DND-41 (cell line): ENCODE measurements around the gene SRCIN1.

ENCODE experiments used
- ATAC-seq: fragments of 200-7000 bp; cut with Tn5 transposase; 3 replicates; pipeline ENCODE4 v1.9.1; 2021; ENCODE audit warnings: low read depth; ENCODE audit not compliant: insufficient read depth
- DNase-seq: peaks from one replicate; pipeline ENCODE4 v3.0.0-alpha.2; 2020
- H2AFZ ChIP-seq: 2 replicates; pipeline ENCODE4 v1.6.0; 2012; ENCODE audit warnings: low read depth, low read length
- H3K27ac ChIP-seq: 2 replicates; pipeline ENCODE4 v1.5.1; 2012; ENCODE audit warnings: low read length, inconsistent platforms
- H3K27me3 ChIP-seq: fragments of 200-600 bp; sonication (generic); 2 replicates; pipeline ENCODE4 v1.6.0; 2012; ENCODE audit warnings: low read length, mild to moderate bottlenecking, inconsistent platforms; ENCODE audit not compliant: insufficient read depth, poor library complexity
- H3K36me3 ChIP-seq: 2 replicates; pipeline ENCODE4 v1.5.1; 2012; ENCODE audit warnings: low read length, inconsistent platforms; ENCODE audit not compliant: insufficient read depth
- H3K4me1 ChIP-seq: 2 replicates; pipeline ENCODE4 v1.5.1; 2012; ENCODE audit warnings: mild to moderate bottlenecking, low read length; ENCODE audit not compliant: insufficient read depth
- H3K4me2 ChIP-seq: 2 replicates; pipeline ENCODE4 v1.6.0; 2012; ENCODE audit warnings: mild to moderate bottlenecking, moderate library complexity, low read length, inconsistent platforms; ENCODE audit not compliant: insufficient read depth
- H3K4me3 ChIP-seq, 2 experiments: fragments of 200-600 bp in 1 of 2; shearing (Covaris generic) in 1 of 2; 2 replicates each; pipeline ENCODE4 v1.5.1; 2012 to 2016; ENCODE audit warnings: inconsistent platforms in 2 of 2, low read length in 2 of 2, mild to moderate bottlenecking in 2 of 2, low read depth in 1 of 2, moderate library complexity in 1 of 2
- H3K79me2 ChIP-seq: 2 replicates; pipeline ENCODE4 v1.6.0; 2012; ENCODE audit warnings: low read length, inconsistent platforms; ENCODE audit not compliant: insufficient read depth
- H3K9ac ChIP-seq: 2 replicates; pipeline ENCODE4 v1.6.0; 2012; ENCODE audit warnings: low read depth, mild to moderate bottlenecking, inconsistent platforms, low read length, moderate library complexity
- H3K9me3 ChIP-seq: 2 replicates; pipeline ENCODE4 v1.5.1; 2012; ENCODE audit warnings: low read length, moderate library complexity, mild to moderate bottlenecking, inconsistent platforms; ENCODE audit not compliant: insufficient read depth, severe bottlenecking
- H4K20me1 ChIP-seq: 2 replicates; pipeline ENCODE4 v1.6.0; 2012; ENCODE audit warnings: low read length; ENCODE audit not compliant: insufficient read depth
- CTCF ChIP-seq: IDR thresholded peaks from 2 replicates; pipeline ENCODE4 v1.5.1; 2012; ENCODE audit warnings: borderline replicate concordance, low read length, moderate library complexity, mild to moderate bottlenecking; ENCODE audit not compliant: poor library complexity, severe bottlenecking; ENCODE audit errors: extremely low read depth
- EZH2 ChIP-seq: IDR thresholded peaks from 3 replicates; pipeline ENCODE4 v1.6.1; 2012; ENCODE audit warnings: borderline replicate concordance, low read depth, mild to moderate bottlenecking, moderate library complexity, low read length, inconsistent platforms; ENCODE audit not compliant: severe bottlenecking

The SRCIN1 gene

GRCh38 chr17:38536661-38537060 lies 69.1 kb downstream of the SRCIN1 start:
- H3K9me3 ChIP-seq = no peaks in the 10 kb centered on the region
- no peak overlapping the region for H3K9ac ChIP-seq
- TF ChIP-seq CTCF (no peak), EZH2 (no peak)
- no peaks in the 10 kb centered on the region for H4K20me1 ChIP-seq
- no peaks in the 10 kb centered on the region for H3K27me3 ChIP-seq
- H3K36me3 ChIP-seq = no peaks in the 10 kb centered on the region
- ATAC-seq = no peak
- no peak overlapping the region for H3K27ac ChIP-seq
- no peak overlapping the region for H3K4me3 ChIP-seq
- no peaks in the 10 kb centered on the region for H3K4me1 ChIP-seq
- DNase-seq = no peak
- H2AFZ ChIP-seq = no peak overlapping the region
- H3K79me2 ChIP-seq = no peaks in the 10 kb centered on the region
- H3K4me2 ChIP-seq = no peak overlapping the region

DNA sequence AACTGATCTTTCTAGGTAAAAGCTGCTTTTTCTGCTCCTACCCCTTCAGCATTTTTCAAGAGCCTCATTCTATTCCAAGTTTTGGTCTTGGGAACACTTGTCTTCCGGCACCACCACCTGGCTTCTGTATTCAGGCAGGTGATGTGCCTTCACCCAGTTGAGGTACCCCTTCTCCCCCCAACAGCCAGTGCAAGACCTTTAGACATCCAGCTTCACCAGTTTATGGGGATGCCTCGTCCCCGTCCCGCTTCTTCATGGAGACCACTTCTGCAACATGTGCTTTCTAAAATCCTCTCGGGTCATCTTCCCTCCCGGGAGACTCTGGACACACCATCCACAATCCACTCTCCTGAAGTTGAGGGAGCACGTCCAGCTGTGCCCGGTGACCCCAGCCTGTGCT lies 69.9 kb downstream of the SRCIN1 start:
- TF ChIP-seq CTCF = no peak
- TF ChIP-seq EZH2 = no peak
- Histone ChIP-seq H3K9me3 (no peaks in the 10 kb centered on the region), H3K4me3 (no peak overlapping the region), H3K27me3 (no peaks in the 10 kb centered on the region), H2AFZ (no peak overlapping the region), H3K27ac (no peak overlapping the region), H3K4me1 (no peaks in the 10 kb centered on the region), H4K20me1 (no peaks in the 10 kb centered on the region), H3K36me3 (no peaks in the 10 kb centered on the region), H3K9ac (no peak overlapping the region), H3K79me2 (no peaks in the 10 kb centered on the region), H3K4me2 (no peak overlapping the region)
- DNase-seq = no peak
- ATAC-seq = no peak

GRCh38 chr17:38534498-38534885 lies 71.3 kb downstream of the SRCIN1 start:
- no peak for DNase-seq
- TF ChIP-seq CTCF (no peak), EZH2 (no peak)
- Histone ChIP-seq H3K36me3 (no peaks in the 10 kb centered on the region), H4K20me1 (no peaks in the 10 kb centered on the region), H2AFZ (no peak overlapping the region), H3K9me3 (no peaks in the 10 kb centered on the region), H3K4me3 (no peak overlapping the region), H3K27ac (no peak overlapping the region), H3K4me1 (no peaks in the 10 kb centered on the region), H3K9ac (no peak overlapping the region), H3K79me2 (no peaks in the 10 kb centered on the region), H3K4me2 (no peak overlapping the region), H3K27me3 (no peaks in the 10 kb centered on the region)
- ATAC-seq = no peak

GRCh38 chr17:38533866-38534497 lies 71.8 kb downstream of the SRCIN1 start:
- H3K36me3 ChIP-seq = no peaks in the 10 kb centered on the region
- no peaks in the 10 kb centered on the region for H3K9me3 ChIP-seq
- no peak overlapping the region for H3K4me3 ChIP-seq
- no peaks in the 10 kb centered on the region for H3K27me3 ChIP-seq
- ATAC-seq (no peak), DNase-seq (no peak)
- H4K20me1 ChIP-seq = no peaks in the 10 kb centered on the region
- H3K27ac ChIP-seq = no peak overlapping the region
- H3K4me2 ChIP-seq = no peak overlapping the region
- no peak overlapping the region for H2AFZ ChIP-seq
- no peaks in the 10 kb centered on the region for H3K4me1 ChIP-seq
- no peak overlapping the region for H3K9ac ChIP-seq
- no peak for TF ChIP-seq CTCF
- no peak for TF ChIP-seq EZH2
- no peaks in the 10 kb centered on the region for H3K79me2 ChIP-seq
